Testis (tissue), 2 donors: ENCODE data around the gene UNC80.

ENCODE experiments used
- POLR2A ChIP-seq: fragments of 450-650 bp; IDR thresholded peaks from one replicate; pipeline ENCODE4 v1.6.1; 2017; ENCODE audit warnings: antibody characterized with exemption, mild to moderate bottlenecking, moderate library complexity
- TF ChIP-seq, protein P1 (sequence below), 3 experiments: fragments of 450-650 bp in 2 of 3; fragments of 200-600 bp in 1 of 3; sonication (generic) in 1 of 3; IDR thresholded peaks; one replicate each; pipeline ENCODE4 v1.5.1; 2016 to 2019; ENCODE audit warnings: antibody characterized with exemption in 3 of 3, mild to moderate bottlenecking in 2 of 3, moderate library complexity in 1 of 3

- TF ChIP-seq, protein P1, sequence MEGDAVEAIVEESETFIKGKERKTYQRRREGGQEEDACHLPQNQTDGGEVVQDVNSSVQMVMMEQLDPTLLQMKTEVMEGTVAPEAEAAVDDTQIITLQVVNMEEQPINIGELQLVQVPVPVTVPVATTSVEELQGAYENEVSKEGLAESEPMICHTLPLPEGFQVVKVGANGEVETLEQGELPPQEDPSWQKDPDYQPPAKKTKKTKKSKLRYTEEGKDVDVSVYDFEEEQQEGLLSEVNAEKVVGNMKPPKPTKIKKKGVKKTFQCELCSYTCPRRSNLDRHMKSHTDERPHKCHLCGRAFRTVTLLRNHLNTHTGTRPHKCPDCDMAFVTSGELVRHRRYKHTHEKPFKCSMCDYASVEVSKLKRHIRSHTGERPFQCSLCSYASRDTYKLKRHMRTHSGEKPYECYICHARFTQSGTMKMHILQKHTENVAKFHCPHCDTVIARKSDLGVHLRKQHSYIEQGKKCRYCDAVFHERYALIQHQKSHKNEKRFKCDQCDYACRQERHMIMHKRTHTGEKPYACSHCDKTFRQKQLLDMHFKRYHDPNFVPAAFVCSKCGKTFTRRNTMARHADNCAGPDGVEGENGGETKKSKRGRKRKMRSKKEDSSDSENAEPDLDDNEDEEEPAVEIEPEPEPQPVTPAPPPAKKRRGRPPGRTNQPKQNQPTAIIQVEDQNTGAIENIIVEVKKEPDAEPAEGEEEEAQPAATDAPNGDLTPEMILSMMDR (IDR thresholded peaks at IDR 0.05): no peak
- TF ChIP-seq POLR2A: no peak
Observed at GRCh38 chr2:209973328-209973727, 201.7 kb downstream of the UNC80 start.
